Stimulated activated naive B cell treated with anti-CD40 and anti-IgM and Interleukin-4, amounts not matched to agents 10 μg/mL and 1 μg/mL and 100 μg/mL, for 72 hours (primary cell): ENCODE measurements around the gene HEXD.

Experiments
- ATAC-seq, 2 donors: fragments of 150-1000 bp; cut with Tn5 transposase; replicated peaks; 2 replicates each; pipeline ENCODE4 v1.10.0; 2021; ENCODE audit warnings: moderate library complexity in 1 of 2
- DNase-seq: peaks from one replicate; pipeline ENCODE4 v3.0.0; 2021
- H3K27ac Mint-ChIP-seq: one replicate; pipeline ENCODE4 v1.8.0; 2022; ENCODE audit warnings: mild to moderate bottlenecking, mixed read lengths
- H3K27me3 Mint-ChIP-seq, 2 donors: one replicate each; pipeline ENCODE4 v1.8.0; 2022; ENCODE audit warnings: mixed read lengths in 2 of 2
- H3K36me3 Mint-ChIP-seq, 2 donors: one replicate each; pipeline ENCODE4 v1.8.0; 2022; ENCODE audit warnings: mixed read lengths in 2 of 2, mild to moderate bottlenecking in 1 of 2
- H3K4me1 Mint-ChIP-seq, 2 donors: one replicate each; pipeline ENCODE4 v1.8.0; 2022; ENCODE audit warnings: mixed read lengths in 2 of 2, mild to moderate bottlenecking in 1 of 2
- H3K4me3 Mint-ChIP-seq, 2 donors: one replicate each; pipeline ENCODE4 v1.8.0; 2022; ENCODE audit warnings: mild to moderate bottlenecking in 2 of 2, mixed read lengths in 2 of 2, moderate library complexity in 1 of 2
- H3K9me3 Mint-ChIP-seq, 2 donors: one replicate each; pipeline ENCODE4 v1.8.0; 2022; ENCODE audit warnings: mixed read lengths in 2 of 2, mild to moderate bottlenecking in 1 of 2

The HEXD gene

GRCh38 chr17:82386881-82387704 lies 31.1 kb upstream of the HEXD start:
- H3K27me3 Mint-ChIP-seq, result peaks cover 24 to 35% of the 10 kb centered on the region in 2 donors
- no peak overlapping the region for H3K27ac Mint-ChIP-seq
- ATAC-seq, result no peak
- DNase-seq, result no peak
- H3K36me3 Mint-ChIP-seq, result peaks cover 2% of the 10 kb centered on the region in 2 donors
- no peak overlapping the region for H3K4me3 Mint-ChIP-seq
- no peaks in the 10 kb centered on the region for H3K9me3 Mint-ChIP-seq
- peaks cover 0 to 7% of the 10 kb centered on the region in 2 donors for H3K4me1 Mint-ChIP-seq

- ATAC-seq (no peak), DNase-seq (no peak)
- Mint-ChIP-seq H3K4me3 (no peak overlapping the region), H3K27me3 (peaks cover 20 to 30% of the 10 kb centered on the region in 2 donors), H3K9me3 (no peaks in the 10 kb centered on the region), H3K4me1 (peaks cover 0 to 7% of the 10 kb centered on the region in 2 donors), H3K36me3 (peaks cover 7 to 8% of the 10 kb centered on the region in 2 donors), H3K27ac (no peak overlapping the region)
Measured at GRCh38 chr17:82387705-82388106, 30.4 kb upstream of the HEXD start.

- Mint-ChIP-seq H3K9me3 (no peaks in the 10 kb centered on the region), H3K27ac (no peak overlapping the region), H3K4me3 (no peak overlapping the region), H3K27me3 (peaks cover 14 to 23% of the 10 kb centered on the region in 2 donors), H3K4me1 (peaks cover 0 to 7% of the 10 kb centered on the region in 2 donors), H3K36me3 (peaks cover 9 to 15% of the 10 kb centered on the region in 2 donors)
- no peak for ATAC-seq
- no peak for DNase-seq
Measured at GRCh38 chr17:82388223-82388921, 29.8 kb upstream of the HEXD start.

- ATAC-seq (no peak), DNase-seq (no peak)
- Mint-ChIP-seq H3K9me3 (no peaks in the 10 kb centered on the region), H3K27ac (no peak overlapping the region), H3K4me3 (no peak overlapping the region), H3K4me1 (peaks cover 0 to 7% of the 10 kb centered on the region in 2 donors), H3K36me3 (peaks cover 13 to 20% of the 10 kb centered on the region in 2 donors), H3K27me3 (peaks cover 11 to 18% of the 10 kb centered on the region in 2 donors)
Measured at GRCh38 chr17:82388922-82389283, 29.2 kb upstream of the HEXD start.

- no peak for DNase-seq
- no peak for ATAC-seq
- Mint-ChIP-seq H3K4me1 (peaks cover 0 to 7% of the 10 kb centered on the region in 2 donors), H3K27me3 (peaks cover 9 to 16% of the 10 kb centered on the region in 2 donors), H3K27ac (no peak overlapping the region), H3K9me3 (no peaks in the 10 kb centered on the region), H3K4me3 (no peak overlapping the region), H3K36me3 (peaks cover 18 to 24% of the 10 kb centered on the region in 2 donors)
Measured at GRCh38 chr17:82389379-82389778, 28.8 kb upstream of the HEXD start.

GRCh38 chr17:82390015-82390859 lies 27.9 kb upstream of the HEXD start:
- Mint-ChIP-seq H3K27ac (no peak overlapping the region), H3K9me3 (no peaks in the 10 kb centered on the region), H3K4me1 (peaks cover 0 to 7% of the 10 kb centered on the region in 2 donors), H3K4me3 (no peak overlapping the region), H3K36me3 (peaks cover 22 to 31% of the 10 kb centered on the region in 2 donors), H3K27me3 (peaks cover 9 to 11% of the 10 kb centered on the region in 2 donors)
- DNase-seq (no peak), ATAC-seq (no peak)

- peaks cover 0 to 9% of the 10 kb centered on the region in 2 donors for H3K4me1 Mint-ChIP-seq
- no peak overlapping the region for H3K27ac Mint-ChIP-seq
- ATAC-seq (no peak), DNase-seq (no peak)
- H3K9me3 Mint-ChIP-seq, result no peaks in the 10 kb centered on the region
- peaks cover 5 to 9% of the 10 kb centered on the region in 2 donors for H3K27me3 Mint-ChIP-seq
- H3K4me3 Mint-ChIP-seq, result no peak overlapping the region
- peaks cover 26 to 35% of the 10 kb centered on the region in 2 donors for H3K36me3 Mint-ChIP-seq
Measured at GRCh38 chr17:82390860-82391435, 27.2 kb upstream of the HEXD start.

GRCh38 chr17:82391496-82392066 lies 26.6 kb upstream of the HEXD start:
- H3K4me3 Mint-ChIP-seq, result no peak overlapping the region
- no peak overlapping the region for H3K27ac Mint-ChIP-seq
- peaks cover 0 to 6% of the 10 kb centered on the region in 2 donors for H3K4me1 Mint-ChIP-seq
- DNase-seq (no peak), ATAC-seq (no peak)
- H3K9me3 Mint-ChIP-seq, result no peaks in the 10 kb centered on the region
- H3K36me3 Mint-ChIP-seq, result peaks cover 26 to 42% of the 10 kb centered on the region in 2 donors
- H3K27me3 Mint-ChIP-seq, result peaks cover 0 to 6% of the 10 kb centered on the region in 2 donors

GRCh38 chr17:82392209-82392920 lies 25.8 kb upstream of the HEXD start:
- ATAC-seq, result no peak
- Mint-ChIP-seq H3K27ac (no peak overlapping the region), H3K9me3 (no peaks in the 10 kb centered on the region), H3K4me1 (peaks cover 0 to 10% of the 10 kb centered on the region in 2 donors), H3K36me3 (peaks cover 28 to 47% of the 10 kb centered on the region in 2 donors), H3K27me3 (peaks cover 0 to 6% of the 10 kb centered on the region in 2 donors), H3K4me3 (no peak overlapping the region)
- no peak for DNase-seq

- Mint-ChIP-seq H3K4me3 (no peak overlapping the region), H3K4me1 (peaks cover 0 to 7% of the 10 kb centered on the region in 2 donors), H3K27me3 (no peaks in the 10 kb centered on the region), H3K27ac (no peak overlapping the region), H3K9me3 (no peaks in the 10 kb centered on the region), H3K36me3 (peaks cover 31 to 48% of the 10 kb centered on the region in 2 donors)
- ATAC-seq (no peak), DNase-seq (no peak)
Measured at GRCh38 chr17:82392941-82393340, 25.2 kb upstream of the HEXD start.

GRCh38 chr17:82394278-82394677 lies 23.9 kb upstream of the HEXD start:
- H3K36me3 Mint-ChIP-seq, result peaks cover 34 to 55% of the 10 kb centered on the region in 2 donors
- ATAC-seq (no peak), DNase-seq (no peak)
- no peak overlapping the region for H3K4me3 Mint-ChIP-seq
- H3K9me3 Mint-ChIP-seq, result no peaks in the 10 kb centered on the region
- no peak overlapping the region for H3K27ac Mint-ChIP-seq
- H3K27me3 Mint-ChIP-seq, result no peaks in the 10 kb centered on the region
- peaks cover 0 to 7% of the 10 kb centered on the region in 2 donors for H3K4me1 Mint-ChIP-seq

- ATAC-seq (no peak), DNase-seq (no peak)
- Mint-ChIP-seq H3K4me3 (no peak overlapping the region), H3K27me3 (no peaks in the 10 kb centered on the region), H3K36me3 (peaks cover 37 to 70% of the 10 kb centered on the region in 2 donors), H3K4me1 (peaks cover 11 to 16% of the 10 kb centered on the region in 2 donors), H3K27ac (peak overlapping the region; percentile 4), H3K9me3 (no peaks in the 10 kb centered on the region)
Measured at GRCh38 chr17:82396601-82397435, 21.3 kb upstream of the HEXD start.
